ENCODE results near the gene ZNF618. TPM values are rescaled to one million over a fixed set of nuclear protein-coding genes. Genes with fewer than 3 reads are reported as not detected.

The ZNF618 gene
- total RNA-seq, 2 donors from 2014 or later, result 16.6 to 24.9 TPM

DNA sequence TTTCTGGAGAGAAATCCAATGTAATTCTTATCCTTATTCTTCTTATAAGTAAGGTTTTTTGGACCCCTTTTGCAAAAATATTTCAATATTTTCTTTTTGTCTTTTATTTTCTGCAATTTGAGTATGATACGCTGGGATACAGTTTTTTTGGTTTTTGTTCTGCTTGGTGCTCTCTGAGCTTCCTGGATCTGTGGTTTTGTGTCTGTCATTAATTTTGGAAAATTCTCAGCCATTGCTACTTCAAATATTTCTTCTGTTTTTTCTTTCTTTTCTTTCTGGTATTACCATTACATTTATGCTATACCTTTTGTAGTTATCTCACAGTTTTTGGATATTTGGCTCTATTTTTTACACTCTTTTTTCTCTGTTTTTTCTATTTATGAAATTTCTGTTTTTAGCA, 50.1 kb downstream of the ZNF618 start:
- H3K27ac ChIP-seq, result no peak overlapping the region
- H3K4me3 ChIP-seq, result no peak overlapping the region
- peaks cover 4% of the 10 kb centered on the region for H3K9me3 ChIP-seq
- peaks cover 6 to 25% of the 10 kb centered on the region in 2 donors for H3K4me1 ChIP-seq (ENCODE audit: control insufficient read depth in 1 of 2, low read depth in 2 of 2)
- H3K27me3 ChIP-seq (replicated peaks; ENCODE audit: insufficient read depth), result no peaks in the 10 kb centered on the region
- ATAC-seq (ENCODE audit: insufficient number of reproducible peaks, low FRiP score, low read depth) (no peak), DNase-seq (ENCODE audit: low spot score) (no peak)
- TF ChIP-seq, protein P1, sequence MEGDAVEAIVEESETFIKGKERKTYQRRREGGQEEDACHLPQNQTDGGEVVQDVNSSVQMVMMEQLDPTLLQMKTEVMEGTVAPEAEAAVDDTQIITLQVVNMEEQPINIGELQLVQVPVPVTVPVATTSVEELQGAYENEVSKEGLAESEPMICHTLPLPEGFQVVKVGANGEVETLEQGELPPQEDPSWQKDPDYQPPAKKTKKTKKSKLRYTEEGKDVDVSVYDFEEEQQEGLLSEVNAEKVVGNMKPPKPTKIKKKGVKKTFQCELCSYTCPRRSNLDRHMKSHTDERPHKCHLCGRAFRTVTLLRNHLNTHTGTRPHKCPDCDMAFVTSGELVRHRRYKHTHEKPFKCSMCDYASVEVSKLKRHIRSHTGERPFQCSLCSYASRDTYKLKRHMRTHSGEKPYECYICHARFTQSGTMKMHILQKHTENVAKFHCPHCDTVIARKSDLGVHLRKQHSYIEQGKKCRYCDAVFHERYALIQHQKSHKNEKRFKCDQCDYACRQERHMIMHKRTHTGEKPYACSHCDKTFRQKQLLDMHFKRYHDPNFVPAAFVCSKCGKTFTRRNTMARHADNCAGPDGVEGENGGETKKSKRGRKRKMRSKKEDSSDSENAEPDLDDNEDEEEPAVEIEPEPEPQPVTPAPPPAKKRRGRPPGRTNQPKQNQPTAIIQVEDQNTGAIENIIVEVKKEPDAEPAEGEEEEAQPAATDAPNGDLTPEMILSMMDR (IDR thresholded peaks at IDR 0.05), result no peak
- H3K36me3 ChIP-seq, result no peaks in the 10 kb centered on the region

DNA sequence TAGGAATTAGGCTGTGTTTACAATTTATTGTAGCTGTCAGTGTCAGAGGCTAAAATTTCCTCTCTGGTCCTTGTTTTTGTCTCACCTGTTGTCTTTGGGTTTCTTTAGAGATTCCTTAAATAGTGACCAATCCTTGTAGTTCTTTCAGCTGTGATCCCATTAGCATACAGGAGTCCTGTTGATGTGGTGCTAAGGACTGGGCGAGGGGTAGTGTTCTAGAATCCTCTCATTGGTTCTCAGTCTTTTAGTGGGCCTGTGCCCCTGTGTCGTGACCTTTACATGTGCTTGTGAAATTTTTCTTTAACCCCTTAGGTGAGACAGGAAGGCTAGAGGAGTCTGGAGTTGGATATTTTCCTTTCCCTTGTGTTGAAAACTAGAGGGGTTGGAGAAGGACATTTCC, 51.2 kb downstream of the ZNF618 start:
- no peaks in the 10 kb centered on the region for H3K36me3 ChIP-seq
- no peak for DNase-seq (ENCODE audit: low spot score)
- H3K27ac ChIP-seq, result no peak overlapping the region
- no peaks in the 10 kb centered on the region for H3K27me3 ChIP-seq (replicated peaks; ENCODE audit: insufficient read depth)
- H3K9me3 ChIP-seq, result peaks cover 4% of the 10 kb centered on the region
- H3K4me3 ChIP-seq, result no peak overlapping the region
- no peak for ATAC-seq (ENCODE audit: insufficient number of reproducible peaks, low FRiP score, low read depth)
- H3K4me1 ChIP-seq (ENCODE audit: control insufficient read depth in 1 of 2, low read depth in 2 of 2), result peaks cover 6 to 28% of the 10 kb centered on the region in 2 donors
- TF ChIP-seq, protein P1 (IDR thresholded peaks at IDR 0.05), result no peak

DNA sequence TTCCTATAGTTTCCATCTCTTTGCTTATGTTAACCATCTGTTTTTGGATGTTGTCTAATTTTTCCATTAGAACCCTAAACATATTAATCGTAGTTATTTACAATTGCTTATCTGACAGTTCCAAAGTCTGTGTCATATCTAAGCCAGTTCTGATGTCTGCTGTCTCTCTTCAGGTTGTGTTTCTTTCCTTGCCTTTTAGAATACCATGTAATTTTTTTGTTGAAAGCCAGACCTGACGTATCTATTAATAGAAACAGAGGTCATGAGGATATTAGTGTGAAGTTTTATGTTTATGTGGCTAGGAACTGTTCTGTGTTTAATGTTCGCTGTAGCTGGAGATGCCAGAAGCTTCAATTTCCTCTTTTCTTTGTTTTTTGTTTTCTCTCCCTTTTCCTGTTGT, 52.2 kb downstream of the ZNF618 start:
- Histone ChIP-seq H3K27me3 (replicated peaks; ENCODE audit: insufficient read depth) (no peaks in the 10 kb centered on the region), H3K4me3 (no peak overlapping the region), H3K36me3 (no peaks in the 10 kb centered on the region), H3K4me1 (ENCODE audit: control insufficient read depth in 1 of 2, low read depth in 2 of 2) (peaks cover 11 to 38% of the 10 kb centered on the region in 2 donors), H3K27ac (no peak overlapping the region), H3K9me3 (peaks cover 4% of the 10 kb centered on the region)
- no peak for ATAC-seq (ENCODE audit: insufficient number of reproducible peaks, low FRiP score, low read depth)
- DNase-seq (ENCODE audit: low spot score), result no peak
- TF ChIP-seq, protein P1 (IDR thresholded peaks at IDR 0.05), result no peak

DNA sequence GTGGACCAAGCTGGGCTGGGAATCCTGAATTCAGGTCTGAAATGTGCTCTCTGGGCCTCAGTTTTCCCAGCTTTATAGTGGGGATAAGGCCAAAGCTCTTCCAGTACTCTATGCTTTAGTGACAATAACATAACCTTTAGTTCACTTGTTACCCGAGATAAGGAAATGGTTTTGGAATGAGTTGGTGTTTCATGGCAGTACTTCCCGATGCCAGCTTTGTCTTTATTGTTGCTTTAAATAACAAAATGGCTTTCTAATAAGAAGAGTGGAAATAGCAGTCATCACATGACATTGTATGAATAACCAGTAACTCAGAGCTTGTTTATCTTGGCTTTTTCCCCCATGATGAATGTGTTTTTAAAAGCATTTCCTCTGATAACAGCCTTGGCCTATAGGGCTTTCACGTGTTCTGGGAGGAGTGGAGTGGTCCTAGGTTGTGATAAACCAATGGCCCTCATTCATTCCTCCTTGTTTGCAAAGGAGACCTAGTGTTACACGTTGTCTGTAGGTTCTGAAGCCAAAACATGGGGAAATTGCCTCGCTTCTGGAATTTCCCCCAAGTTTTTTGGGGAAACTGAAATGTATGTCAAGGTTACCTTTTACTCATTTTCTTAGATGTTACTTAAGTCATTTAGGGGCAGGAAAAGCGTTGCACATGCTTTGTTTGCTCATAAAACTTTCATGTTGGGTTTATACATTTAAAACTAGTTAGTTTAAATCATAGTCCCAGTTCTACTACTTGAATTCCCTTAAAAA, 53.7 kb downstream of the ZNF618 start:
- H3K36me3 ChIP-seq, result no peaks in the 10 kb centered on the region
- H3K9me3 ChIP-seq, result peaks cover 4% of the 10 kb centered on the region
- TF ChIP-seq, protein P1 (IDR thresholded peaks at IDR 0.05), result no peak
- DNase-seq (ENCODE audit: low spot score) (no peak), ATAC-seq (ENCODE audit: insufficient number of reproducible peaks, low FRiP score, low read depth) (peak; percentile 52)
- H3K27me3 ChIP-seq (replicated peaks; ENCODE audit: insufficient read depth), result no peaks in the 10 kb centered on the region
- peak overlapping the region; percentile 72 to 82 for H3K27ac ChIP-seq
- H3K4me3 ChIP-seq, result no peak overlapping the region
- peaks cover 11 to 48% of the 10 kb centered on the region in 2 donors for H3K4me1 ChIP-seq (ENCODE audit: control insufficient read depth in 1 of 2, low read depth in 2 of 2)

DNA sequence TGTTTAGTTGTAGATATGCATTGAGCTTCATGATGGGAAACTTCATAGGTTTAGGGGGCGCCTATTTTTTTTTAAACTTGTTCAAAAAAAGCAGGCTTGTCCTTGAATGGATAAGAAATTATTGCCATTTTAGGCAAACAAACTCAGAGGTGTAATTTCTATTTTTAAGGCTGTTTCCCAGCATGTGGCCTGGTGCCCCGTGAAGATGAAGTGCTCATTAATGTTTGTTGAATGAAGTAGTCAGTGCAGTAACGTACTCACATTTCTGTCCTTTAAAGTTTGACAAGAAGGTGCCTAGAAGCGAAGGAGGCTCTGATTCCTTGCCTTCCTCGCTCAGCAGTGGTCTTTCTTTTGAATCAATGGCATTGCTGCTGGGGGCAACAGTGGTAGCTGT, 54.3 kb downstream of the ZNF618 start:
- H3K36me3 ChIP-seq, result no peaks in the 10 kb centered on the region
- ATAC-seq (ENCODE audit: insufficient number of reproducible peaks, low FRiP score, low read depth), result no peak
- peaks cover 4% of the 10 kb centered on the region for H3K9me3 ChIP-seq
- DNase-seq (ENCODE audit: low spot score), result no peak
- TF ChIP-seq, protein P1 (IDR thresholded peaks at IDR 0.05), result no peak
- H3K4me1 ChIP-seq (ENCODE audit: control insufficient read depth in 1 of 2, low read depth in 2 of 2), result peaks cover 11 to 48% of the 10 kb centered on the region in 2 donors
- H3K27me3 ChIP-seq (replicated peaks; ENCODE audit: insufficient read depth), result no peaks in the 10 kb centered on the region
- H3K4me3 ChIP-seq, result no peak overlapping the region
- H3K27ac ChIP-seq, result peak overlapping the region; percentile 72 to 82

Measured in thoracic aorta (tissue), 2 donors.